HL-60 (cell line): ENCODE results near the gene TTC13.

Experiments used
- CTCF ChIP-seq: IDR thresholded peaks from one replicate; pipeline ENCODE4 v1.5.1; 2011; ENCODE audit warnings: low read length, control low read depth, inconsistent platforms; ENCODE audit not compliant: insufficient read depth
- POLR2AphosphoS5 ChIP-seq: IDR thresholded peaks from 2 replicates; pipeline ENCODE4 v1.6.1; 2012; ENCODE audit warnings: low read depth

- TF ChIP-seq CTCF (no peak), POLR2AphosphoS5 (no peak)
Observed at GRCh38 chr1:230877146-230877923, 101.3 kb downstream of the TTC13 start.
